HFF-Myc (cell line): ENCODE measurements around the gene MIA2.
"Not testable (repeated sequence)": the region's sequence is repeated elsewhere in the genome, so short reads cannot be mapped to it uniquely, and the experiment has no call there.

Source experiments
- DNase-seq: peaks from one replicate; pipeline ENCODE4 v3.0.0-alpha.2; 2011; ENCODE audit warnings: low read depth; ENCODE audit errors: extremely low read depth
- H3K4me3 ChIP-seq: replicated peaks from 2 replicates; pipeline ENCODE4 v1.5.1; 2011; ENCODE audit warnings: low read depth, mild to moderate bottlenecking, control low read depth, low read length
- TF ChIP-seq, protein P1 (sequence below): IDR thresholded peaks from 2 replicates; pipeline ENCODE4 v1.5.1; 2012; ENCODE audit warnings: mild to moderate bottlenecking, low read depth, low read length, control low read depth; ENCODE audit errors: missing control alignments

Gene MIA2

DNA sequence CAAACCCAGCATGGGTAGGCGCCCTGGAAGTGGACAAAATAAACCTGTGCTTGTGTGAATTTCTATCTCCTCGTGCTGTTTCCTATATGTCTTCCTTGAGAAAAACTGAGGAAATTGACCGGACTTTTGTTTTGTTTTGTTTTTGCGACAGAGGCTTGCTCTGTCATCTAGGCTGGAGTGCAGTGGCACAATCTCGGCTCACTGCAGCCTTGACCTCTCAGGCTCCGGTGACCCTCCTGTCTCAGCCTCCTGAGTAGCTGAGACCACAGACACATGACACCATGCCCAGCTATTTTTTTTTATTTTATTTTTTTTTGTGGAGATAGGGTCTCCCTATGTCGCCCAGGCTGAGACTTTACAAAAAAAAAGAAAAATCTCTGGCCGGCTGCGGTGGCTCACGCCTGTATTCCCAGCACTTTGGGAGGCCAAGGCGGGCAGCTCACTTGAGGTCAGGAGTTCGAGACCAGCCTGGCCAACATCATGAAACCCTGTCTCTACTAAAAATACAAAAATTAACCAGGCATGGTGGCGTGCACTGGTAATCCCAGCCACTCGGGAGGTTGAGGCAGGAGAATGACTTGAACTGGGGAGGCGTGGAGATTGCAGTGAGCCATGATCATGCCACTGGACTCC is 22.5 kb upstream of the MIA2 start:
- TF ChIP-seq, protein P1, sequence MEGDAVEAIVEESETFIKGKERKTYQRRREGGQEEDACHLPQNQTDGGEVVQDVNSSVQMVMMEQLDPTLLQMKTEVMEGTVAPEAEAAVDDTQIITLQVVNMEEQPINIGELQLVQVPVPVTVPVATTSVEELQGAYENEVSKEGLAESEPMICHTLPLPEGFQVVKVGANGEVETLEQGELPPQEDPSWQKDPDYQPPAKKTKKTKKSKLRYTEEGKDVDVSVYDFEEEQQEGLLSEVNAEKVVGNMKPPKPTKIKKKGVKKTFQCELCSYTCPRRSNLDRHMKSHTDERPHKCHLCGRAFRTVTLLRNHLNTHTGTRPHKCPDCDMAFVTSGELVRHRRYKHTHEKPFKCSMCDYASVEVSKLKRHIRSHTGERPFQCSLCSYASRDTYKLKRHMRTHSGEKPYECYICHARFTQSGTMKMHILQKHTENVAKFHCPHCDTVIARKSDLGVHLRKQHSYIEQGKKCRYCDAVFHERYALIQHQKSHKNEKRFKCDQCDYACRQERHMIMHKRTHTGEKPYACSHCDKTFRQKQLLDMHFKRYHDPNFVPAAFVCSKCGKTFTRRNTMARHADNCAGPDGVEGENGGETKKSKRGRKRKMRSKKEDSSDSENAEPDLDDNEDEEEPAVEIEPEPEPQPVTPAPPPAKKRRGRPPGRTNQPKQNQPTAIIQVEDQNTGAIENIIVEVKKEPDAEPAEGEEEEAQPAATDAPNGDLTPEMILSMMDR: no peak
- no peak overlapping the region for H3K4me3 ChIP-seq
- DNase-seq: no peak

DNA sequence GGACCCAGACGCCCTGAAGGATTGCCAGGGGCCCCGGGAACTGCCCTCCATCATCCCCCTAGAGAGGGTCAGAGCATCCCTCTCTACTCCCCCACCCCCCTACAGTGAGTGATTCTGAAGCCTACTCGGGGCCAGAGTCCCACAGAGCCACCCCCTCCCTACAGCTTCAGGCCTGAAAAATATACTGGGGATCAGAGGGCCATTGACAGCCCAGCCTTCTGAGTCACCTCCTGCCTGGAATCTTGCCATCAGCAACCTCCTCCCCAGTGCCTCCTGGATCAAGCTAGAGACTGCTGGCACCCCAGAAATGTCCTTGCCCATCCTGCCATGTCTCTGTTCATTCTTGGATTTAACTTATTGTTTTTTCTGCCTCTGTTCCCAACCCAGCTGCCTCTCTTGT is 21.7 kb upstream of the MIA2 start:
- no peak overlapping the region for H3K4me3 ChIP-seq
- TF ChIP-seq, protein P1: no peak
- DNase-seq: no peak

DNA sequence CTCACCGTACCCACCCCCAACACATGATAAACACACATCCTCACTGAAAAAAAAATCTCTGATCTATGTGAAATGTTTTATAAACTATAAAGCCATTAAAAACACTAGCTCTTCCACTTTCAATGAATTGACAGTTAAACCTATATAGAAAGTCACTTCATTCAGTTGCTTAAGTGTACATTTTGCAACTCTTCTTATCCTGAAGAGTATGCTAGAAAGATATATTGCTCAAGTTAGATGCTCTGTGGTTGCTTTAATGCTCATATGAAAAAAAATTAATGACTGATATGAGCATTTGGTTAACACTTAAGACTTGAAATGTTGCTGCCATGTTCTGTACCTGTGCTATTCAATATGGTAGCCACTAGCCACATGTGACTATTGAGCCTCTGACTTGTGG is 21.0 kb upstream of the MIA2 start:
- H3K4me3 ChIP-seq: no peak overlapping the region
- TF ChIP-seq, protein P1: no peak
- no peak for DNase-seq

DNA sequence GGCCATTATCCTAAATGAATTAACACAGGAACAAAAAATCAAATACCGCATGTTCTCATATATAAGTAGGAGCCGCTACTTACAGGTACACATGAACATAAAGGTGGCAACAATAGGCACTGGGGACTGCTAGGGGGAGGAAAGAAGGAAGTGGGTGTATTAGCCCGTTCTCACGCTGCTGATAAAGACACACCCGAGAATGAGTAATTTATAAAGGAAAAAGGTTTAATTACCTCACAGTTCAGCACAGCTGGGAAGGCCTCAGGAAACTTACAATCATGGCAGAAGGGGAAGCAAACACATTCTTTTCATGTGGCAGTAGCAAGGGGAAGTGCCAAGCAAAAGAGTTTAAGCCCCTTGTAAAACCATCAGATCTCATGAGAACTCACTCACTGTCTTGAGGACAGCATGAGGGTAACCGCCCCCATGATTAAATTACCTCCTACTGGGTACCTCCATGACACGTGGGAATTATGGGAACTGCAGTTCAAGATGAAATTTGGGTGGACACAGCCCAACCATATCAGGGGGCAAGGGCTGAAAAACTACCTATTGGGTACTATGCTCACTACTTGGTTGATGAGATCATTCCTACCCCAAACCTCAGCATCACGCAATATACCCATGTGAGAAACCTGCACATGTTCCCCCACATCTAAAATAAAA is 16.4 kb upstream of the MIA2 start:
- no peak overlapping the region for H3K4me3 ChIP-seq
- TF ChIP-seq, protein P1: no peak
- no peak for DNase-seq

DNA sequence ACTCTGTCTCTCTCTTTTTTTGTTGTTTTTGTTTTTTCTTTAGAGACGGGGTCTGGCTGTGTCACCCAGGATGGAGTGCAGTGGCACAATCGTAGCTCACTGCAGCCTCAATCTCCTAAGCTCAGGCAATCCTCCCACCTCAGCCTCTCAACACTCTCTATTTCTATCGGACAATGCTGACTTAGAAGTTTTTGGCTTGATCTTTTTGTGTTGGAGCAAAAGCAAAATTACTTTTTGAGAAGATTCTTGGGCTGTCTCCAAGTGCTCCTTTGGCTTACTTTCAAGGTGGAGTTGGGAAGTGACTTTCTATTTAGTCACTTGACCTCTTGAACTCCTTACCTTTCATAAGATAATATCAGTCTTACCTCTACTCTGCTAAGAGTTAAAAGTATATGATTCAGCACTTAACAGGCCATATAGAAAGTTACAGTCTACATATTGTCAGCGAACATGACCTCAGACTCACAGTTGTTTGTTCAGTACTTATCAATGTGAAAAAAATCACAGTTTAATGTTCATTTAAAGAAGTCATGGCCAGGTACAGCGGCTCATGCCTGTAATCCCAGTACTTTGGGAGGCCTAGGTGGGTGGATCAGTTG is 15.4 kb upstream of the MIA2 start:
- no peak for DNase-seq
- TF ChIP-seq, protein P1: no peak
- H3K4me3 ChIP-seq: no peak overlapping the region

DNA sequence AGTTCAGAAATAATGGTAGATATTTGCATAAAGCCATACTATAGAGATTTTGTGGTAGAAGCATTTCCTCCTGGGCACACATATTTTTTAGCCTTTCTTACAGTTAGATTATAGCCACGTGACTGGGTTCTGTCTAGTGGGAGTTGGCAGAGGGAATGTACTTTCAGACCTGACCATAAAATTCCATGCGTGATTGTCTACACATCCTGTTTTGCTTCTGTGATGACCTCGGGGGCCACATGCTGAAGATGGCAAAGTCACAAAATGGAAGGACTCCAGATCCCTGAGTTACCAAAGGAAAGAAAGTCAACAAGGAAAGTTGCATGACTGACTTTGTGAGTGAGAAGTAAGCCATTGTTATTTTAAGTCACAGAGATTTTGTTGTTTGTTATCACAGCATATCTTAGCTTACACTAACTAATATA is 14.6 kb upstream of the MIA2 start:
- H3K4me3 ChIP-seq: no peak overlapping the region
- TF ChIP-seq, protein P1: no peak

DNA sequence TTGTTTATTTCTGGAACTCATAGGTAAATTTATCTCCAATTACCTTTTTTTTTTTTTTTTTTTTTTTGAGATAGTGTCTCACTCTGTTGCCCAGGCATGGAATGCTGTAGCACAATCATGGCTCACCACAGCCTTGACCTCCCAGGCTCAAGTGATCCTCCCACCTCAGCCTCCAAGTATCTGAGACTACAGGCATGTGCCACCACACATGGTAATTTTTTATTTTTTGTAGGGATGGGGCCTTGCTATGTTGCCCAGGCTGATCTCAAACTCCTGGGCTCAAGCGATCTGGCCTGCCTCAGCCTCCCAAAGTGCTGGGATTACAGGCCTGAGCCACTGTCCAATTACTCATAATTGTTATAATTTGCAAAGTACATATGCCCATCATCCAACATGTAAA is 13.2 kb upstream of the MIA2 start:
- not testable (repeated sequence) for DNase-seq, H3K4me3 ChIP-seq

More for the DNA sequence above, 14.6 kb upstream of the MIA2 start:
- DNase-seq: peak; percentile 41
